Breast epithelium (tissue), 3 donors: ENCODE data around the gene SYF2.

ENCODE experiments used
- POLR2A ChIP-seq: fragments of 450-650 bp; IDR thresholded peaks from one replicate; pipeline ENCODE4 v1.6.1; 2016; ENCODE audit warnings: antibody characterized with exemption, mild to moderate bottlenecking, moderate library complexity
- POLR2AphosphoS5 ChIP-seq, 3 donors: sonication (generic); formaldehyde crosslinking; IDR thresholded peaks; one replicate each; pipeline ENCODE4 v1.6.1; 2017; ENCODE audit warnings: antibody characterized with exemption in 3 of 3
- TF ChIP-seq, protein P1 (sequence below), 3 donors: fragments of 450-650 bp; IDR thresholded peaks; one replicate each; pipeline ENCODE4 v1.5.1; 2016 to 2017; ENCODE audit warnings: antibody characterized with exemption in 3 of 3, mild to moderate bottlenecking in 3 of 3, moderate library complexity in 3 of 3

DNA sequence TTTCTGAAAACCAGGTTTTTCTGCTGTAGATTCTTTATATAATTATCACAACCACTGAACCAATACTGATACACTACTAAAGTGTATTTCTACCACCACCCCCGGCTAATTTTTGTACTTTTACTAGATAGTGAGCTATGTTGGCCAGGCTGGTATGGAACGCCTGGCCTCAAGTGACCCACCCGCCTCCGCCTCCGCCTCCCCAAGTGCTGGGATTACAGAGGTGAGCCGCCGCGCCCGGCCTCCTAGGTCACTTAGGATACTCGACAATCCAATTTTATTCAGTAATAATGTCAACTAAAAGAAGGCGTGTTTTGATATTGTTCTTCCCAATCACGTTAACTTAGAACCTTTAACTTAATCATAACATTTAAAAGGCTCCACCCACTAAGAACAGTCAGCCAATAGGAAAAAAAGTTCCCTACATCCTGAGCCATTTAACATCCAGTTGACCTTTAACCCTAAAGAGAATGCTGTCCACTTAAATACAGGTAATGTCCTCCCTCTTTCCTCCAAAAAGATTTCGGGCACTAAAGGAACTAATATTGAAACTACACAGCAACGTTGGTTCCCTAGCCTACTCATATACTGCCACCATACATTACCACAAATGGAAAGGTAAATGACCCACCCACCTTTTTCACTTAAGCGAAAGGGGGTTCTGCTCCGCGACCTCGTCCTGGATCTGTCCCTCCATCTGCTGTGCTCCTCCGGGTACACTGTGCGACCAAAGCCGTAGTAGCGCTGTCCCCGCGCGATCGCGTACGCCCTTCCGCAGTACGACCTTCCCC is 13.7 kb upstream of the SYF2 start:
- TF ChIP-seq, protein P1, sequence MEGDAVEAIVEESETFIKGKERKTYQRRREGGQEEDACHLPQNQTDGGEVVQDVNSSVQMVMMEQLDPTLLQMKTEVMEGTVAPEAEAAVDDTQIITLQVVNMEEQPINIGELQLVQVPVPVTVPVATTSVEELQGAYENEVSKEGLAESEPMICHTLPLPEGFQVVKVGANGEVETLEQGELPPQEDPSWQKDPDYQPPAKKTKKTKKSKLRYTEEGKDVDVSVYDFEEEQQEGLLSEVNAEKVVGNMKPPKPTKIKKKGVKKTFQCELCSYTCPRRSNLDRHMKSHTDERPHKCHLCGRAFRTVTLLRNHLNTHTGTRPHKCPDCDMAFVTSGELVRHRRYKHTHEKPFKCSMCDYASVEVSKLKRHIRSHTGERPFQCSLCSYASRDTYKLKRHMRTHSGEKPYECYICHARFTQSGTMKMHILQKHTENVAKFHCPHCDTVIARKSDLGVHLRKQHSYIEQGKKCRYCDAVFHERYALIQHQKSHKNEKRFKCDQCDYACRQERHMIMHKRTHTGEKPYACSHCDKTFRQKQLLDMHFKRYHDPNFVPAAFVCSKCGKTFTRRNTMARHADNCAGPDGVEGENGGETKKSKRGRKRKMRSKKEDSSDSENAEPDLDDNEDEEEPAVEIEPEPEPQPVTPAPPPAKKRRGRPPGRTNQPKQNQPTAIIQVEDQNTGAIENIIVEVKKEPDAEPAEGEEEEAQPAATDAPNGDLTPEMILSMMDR (IDR thresholded peaks at IDR 0.05): no peak
- TF ChIP-seq POLR2A (no peak), POLR2AphosphoS5 (IDR thresholded peaks at IDR 0.05) (no peak)
